ENCODE results near the gene HSH2D. TPM values are rescaled to one million over a fixed set of nuclear protein-coding genes. Genes with fewer than 3 reads are reported as not detected.

HSH2D gene
- total RNA-seq, 2 donors from 2014 or later: 18.8 to 24.3 TPM

- ATAC-seq: no peak
- intact Hi-C loops (cut with DNase I, micrococcal nuclease): no loop called here
- peak; percentile 1 to 18 for DNase-seq
Measured at GRCh38 chr19:16204005-16204294, 60.5 kb downstream of the HSH2D start.

- no peak for ATAC-seq
- intact Hi-C loops (cut with DNase I, micrococcal nuclease): no loop called here
Measured at GRCh38 chr19:16205205-16206045, 61.9 kb downstream of the HSH2D start.

GRCh38 chr19:16206046-16206605, 62.6 kb downstream of the HSH2D start:
- DNase-seq: peak in 1 of 2 donors; percentile 7
- ATAC-seq: no peak
- intact Hi-C loops (cut with DNase I, micrococcal nuclease): no loop called here

More at GRCh38 chr19:16205205-16206045, 61.9 kb downstream of the HSH2D start:
- peak in 1 of 2 donors; percentile 2 for DNase-seq

- DNase-seq (no peak), ATAC-seq (no peak)
- intact Hi-C loops (cut with DNase I, micrococcal nuclease): no loop called here
Measured at GRCh38 chr19:16206637-16207036, 63.2 kb downstream of the HSH2D start.

- intact Hi-C loops (cut with DNase I, micrococcal nuclease): no loop called here
- ATAC-seq: no peak
- DNase-seq: peak in 1 of 2 donors; percentile 20
Measured at GRCh38 chr19:16207063-16207462, 63.6 kb downstream of the HSH2D start.

GRCh38 chr19:16207490-16208025, 64.1 kb downstream of the HSH2D start:
- intact Hi-C loops (cut with DNase I, micrococcal nuclease): no loop called here
- DNase-seq (no peak), ATAC-seq (no peak)

Other genes with a start within 250 kb of the HSH2D start
- 10 to 100 TPM in 1 of 2 donors, 1 to 10 TPM in 1; 8.5 to 11.1 TPM for gene CYP4F2, start 245.6 kb upstream of the HSH2D start, total RNA-seq
- 10 to 100 TPM; 12.0 to 14.3 TPM for gene CYP4F11, start 209.2 kb upstream of the HSH2D start, total RNA-seq
- not detected for gene OR10H4, start 194.7 kb upstream of the HSH2D start, total RNA-seq
- gene TPM4, start 67.2 kb upstream of the HSH2D start, total RNA-seq: 100 to 1,000 TPM; 280 to 300 TPM
- 100 to 1,000 TPM; 143 to 172 TPM for gene RAB8A, start 31.8 kb upstream of the HSH2D start, total RNA-seq
- gene CIB3, start 29.8 kb downstream of the HSH2D start, total RNA-seq: not detected
- gene FAM32A, start 41.7 kb downstream of the HSH2D start, total RNA-seq: 10 to 100 TPM; 78.8 to 90.5 TPM
- gene AP1M1, start 54.2 kb downstream of the HSH2D start, total RNA-seq: 10 to 100 TPM; 22.2 to 26.5 TPM
- 10 to 100 TPM; 28.2 to 29.4 TPM for gene KLF2, start 181.1 kb downstream of the HSH2D start, total RNA-seq

All from left colon (tissue), 2 donors.